ENCODE measurements around the gene ZNF638.
"Not testable (repeated sequence)": the region's sequence is repeated elsewhere in the genome, so short reads cannot be mapped to it uniquely, and the experiment has no call there.

ZNF638 gene

DNA sequence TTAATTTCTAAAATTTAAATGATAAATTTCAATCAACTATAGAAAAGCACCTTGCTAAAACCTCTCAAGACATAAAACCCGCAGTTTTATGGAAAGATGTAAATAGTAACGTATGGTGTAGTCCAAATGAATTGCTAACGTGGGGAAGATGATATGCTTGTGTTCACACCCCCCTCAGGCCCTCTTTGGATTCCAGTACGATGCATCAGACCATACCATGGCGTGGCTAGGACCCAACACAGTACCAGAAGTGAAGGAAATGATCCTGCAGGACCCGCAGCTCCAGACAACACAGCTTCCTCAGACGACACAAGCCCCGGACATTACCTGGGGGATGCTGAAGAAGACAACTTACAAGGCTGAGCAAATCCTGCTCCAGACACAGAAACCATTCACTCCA is 61.6 kb downstream of the ZNF638 start:
- DNase-seq (ENCODE audit: low read depth in 2 of 2): no peak

DNA sequence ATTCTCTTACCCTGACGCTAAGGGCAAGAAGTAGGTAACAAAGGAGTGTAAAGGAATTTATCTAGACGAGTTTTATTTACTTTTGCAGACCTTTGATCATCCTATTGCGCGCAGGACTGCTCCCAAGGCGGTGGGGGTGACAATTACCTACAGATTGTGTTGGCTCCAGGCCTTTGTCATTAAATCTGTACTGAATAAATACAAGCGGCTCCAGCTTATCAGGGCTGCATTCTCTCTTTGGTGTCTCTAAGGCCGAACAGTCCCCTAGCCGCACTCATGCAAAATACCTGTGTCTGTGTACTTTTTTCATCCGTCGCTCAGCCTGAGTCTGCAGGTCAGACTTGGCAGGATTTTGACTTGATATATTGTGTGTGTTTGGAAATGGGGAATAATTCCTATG is 63.9 kb downstream of the ZNF638 start:
- DNase-seq (ENCODE audit: low read depth in 2 of 2): no peak

DNA sequence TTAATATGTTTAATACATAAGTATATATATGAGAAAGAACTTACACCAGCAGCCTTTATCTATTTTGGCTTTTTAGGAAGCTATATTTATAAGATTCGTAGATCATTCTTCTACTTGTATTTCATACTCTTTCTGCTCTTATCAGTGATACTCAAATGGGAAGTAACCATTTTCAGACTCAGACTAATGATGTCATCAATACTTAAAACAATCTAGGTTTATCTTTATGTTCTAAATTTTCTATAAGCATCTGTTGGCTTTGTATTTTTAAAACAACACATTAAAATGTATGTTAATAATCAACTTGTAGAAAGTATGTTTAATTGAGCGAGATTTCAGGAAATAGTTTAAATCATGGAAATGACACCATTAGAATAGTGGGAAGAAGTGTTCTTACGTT is 70.8 kb downstream of the ZNF638 start:
- DNase-seq (ENCODE audit: low read depth in 2 of 2): no peak

DNA sequence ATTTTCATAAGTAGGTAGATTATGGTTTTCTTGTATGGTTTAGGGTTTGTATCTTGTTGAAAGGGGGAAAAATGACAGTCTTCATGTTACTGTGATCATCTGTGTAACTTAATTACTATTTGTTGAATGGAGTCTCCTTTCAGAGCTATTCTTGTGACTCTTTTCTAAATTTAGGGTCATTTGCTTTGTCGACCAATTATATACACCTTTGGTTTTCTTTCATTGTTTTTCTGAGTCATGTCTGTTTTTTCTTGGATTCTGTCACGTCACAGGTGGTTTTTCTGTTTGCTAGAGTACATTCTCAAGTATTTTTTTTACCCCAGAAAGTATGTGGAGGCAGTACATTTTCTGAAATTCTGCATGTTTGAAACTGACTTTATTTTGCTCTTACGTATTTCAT is 78.0 kb downstream of the ZNF638 start:
- DNase-seq (ENCODE audit: low read depth in 2 of 2): no peak

DNA sequence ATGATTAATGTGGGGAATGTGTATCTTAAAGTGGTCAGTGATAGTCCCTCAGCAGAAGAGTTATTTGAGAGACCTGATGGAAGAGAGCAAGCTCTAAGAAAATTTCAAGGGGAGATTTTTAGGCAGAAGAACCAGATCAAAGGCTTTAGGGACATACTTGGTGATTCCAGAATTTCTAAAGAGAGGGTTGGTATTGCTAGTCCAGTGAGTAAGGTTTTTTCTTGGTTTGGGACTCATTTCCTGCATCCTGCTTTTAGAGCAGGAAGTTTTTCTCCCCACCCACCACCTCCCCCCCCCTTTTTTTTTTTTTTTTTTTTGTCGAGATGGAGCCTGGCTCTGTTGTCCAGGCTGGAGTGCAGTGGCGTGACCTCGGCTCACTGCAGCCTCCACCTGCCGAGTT is 79.1 kb downstream of the ZNF638 start:
- DNase-seq (ENCODE audit: low read depth in 2 of 2): no peak

DNA sequence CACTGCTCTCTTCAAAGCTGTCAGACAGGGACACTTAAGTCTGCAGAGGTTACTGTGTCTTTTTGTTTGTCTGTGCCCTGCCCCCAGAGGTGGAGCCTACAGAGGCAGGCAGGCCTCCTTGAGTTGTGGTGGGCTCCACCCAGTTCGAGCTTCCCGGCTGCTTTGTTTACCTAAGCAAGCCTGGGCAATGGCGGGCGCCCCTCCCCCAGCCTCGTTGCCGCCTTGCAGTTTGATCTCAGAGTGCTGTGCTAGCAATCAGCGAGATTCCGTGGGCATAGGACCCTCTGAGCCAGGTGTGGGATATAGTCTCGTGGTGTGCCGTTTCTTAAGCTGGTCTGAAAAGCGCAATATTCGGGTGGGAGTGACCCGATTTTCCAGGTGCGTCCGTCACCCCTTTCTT is 85.3 kb downstream of the ZNF638 start:
- not testable (repeated sequence) for DNase-seq (ENCODE audit: low read depth in 2 of 2)

DNA sequence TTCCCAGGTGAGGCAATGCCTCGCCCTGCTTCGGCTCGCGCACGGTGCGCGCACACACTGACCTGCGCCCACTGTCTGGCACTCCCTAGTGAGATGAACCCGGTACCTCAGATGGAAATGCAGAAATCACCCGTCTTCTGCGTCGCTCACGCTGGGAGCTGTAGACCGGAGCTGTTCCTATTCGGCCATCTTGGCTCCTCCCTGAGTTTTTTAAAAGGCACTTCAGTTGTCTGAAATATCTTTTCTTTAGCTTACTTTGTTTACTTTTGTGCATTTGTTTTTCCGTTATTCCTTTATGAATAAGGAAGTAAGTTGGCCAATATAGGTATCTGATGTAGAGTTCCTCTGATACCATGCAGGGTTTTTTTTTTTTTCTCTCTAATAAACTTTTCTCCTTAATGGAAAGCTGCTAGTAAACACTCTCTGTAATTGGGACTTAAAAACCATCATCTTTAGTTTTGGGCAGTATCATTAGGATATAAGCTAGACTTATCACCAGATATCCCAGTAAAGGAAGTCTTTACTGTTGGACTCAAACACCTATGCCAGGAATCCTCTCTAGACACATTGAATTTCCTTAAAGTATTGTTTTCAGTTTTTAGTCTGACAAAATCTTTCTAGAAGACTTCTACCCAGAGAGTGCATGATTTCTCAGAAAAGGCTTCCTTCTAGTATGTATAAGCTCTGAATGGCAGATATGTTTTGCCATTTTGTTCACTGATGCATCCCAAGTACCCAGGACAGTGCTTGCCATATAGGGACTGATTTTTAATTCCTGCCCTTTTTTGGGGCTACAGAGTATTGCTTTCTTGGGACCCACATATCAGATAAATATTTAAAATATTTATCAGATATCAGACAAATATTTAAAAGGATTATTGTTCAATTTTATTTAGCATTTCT is 86.0 kb downstream of the ZNF638 start:
- DNase-seq (ENCODE audit: low read depth in 2 of 2): no peak

DNA sequence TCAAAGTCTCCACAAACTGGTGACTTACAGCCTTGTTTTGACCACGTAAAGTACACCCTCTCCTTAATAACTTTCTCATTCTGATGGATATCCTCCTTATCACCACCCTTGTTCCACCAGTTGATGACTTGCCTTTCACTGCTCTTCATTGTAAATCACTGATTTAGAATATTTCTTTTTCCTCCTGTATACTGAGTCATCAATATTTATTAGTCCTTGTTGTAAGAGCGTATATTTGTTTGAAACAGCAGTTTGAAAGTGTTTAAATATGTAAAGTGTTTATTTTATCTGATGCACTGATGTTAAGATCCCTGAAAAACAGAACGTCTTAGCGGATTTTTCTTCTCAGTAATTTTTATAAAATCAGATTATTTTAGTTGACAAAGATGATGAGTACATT is 87.6 kb downstream of the ZNF638 start:
- no peak for DNase-seq (ENCODE audit: low read depth in 2 of 2)

DNA sequence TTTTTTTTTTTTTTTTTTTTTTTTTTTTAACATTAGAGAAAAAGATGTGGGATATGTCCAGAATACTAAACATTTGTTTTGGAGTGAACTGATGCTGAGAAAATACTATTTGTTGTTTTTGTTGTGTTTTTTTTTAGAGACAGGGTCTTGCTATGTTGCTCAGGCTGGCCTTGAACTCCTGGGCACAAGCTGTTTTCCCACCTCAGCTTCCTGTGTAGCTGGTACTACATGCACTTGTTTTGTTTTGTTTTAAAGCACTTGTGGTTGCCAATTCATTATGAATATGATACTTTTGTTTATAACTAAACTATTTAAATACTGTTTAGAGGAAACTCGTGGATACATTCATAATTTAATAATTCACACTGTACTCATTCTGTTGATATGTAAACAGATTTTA is 88.4 kb downstream of the ZNF638 start:
- DNase-seq (ENCODE audit: low read depth in 2 of 2): no peak

DNA sequence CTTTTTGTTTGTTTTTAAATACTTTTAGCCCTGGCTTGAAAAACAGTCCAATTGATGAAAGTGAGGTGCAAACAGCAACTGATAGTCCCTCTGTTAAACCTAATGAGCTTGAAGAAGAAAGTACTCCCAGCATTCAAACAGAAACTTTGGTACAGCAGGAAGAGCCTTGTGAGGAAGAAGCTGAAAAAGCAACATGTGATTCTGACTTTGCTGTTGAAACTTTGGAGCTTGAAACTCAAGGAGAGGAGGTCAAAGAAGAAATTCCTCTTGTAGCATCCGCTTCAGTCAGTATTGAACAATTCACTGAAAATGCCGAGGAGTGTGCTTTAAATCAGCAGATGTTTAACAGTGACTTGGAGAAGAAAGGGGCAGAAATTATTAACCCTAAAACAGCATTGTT is 91.2 kb downstream of the ZNF638 start:
- no peak for DNase-seq (ENCODE audit: low read depth in 2 of 2)

DNA sequence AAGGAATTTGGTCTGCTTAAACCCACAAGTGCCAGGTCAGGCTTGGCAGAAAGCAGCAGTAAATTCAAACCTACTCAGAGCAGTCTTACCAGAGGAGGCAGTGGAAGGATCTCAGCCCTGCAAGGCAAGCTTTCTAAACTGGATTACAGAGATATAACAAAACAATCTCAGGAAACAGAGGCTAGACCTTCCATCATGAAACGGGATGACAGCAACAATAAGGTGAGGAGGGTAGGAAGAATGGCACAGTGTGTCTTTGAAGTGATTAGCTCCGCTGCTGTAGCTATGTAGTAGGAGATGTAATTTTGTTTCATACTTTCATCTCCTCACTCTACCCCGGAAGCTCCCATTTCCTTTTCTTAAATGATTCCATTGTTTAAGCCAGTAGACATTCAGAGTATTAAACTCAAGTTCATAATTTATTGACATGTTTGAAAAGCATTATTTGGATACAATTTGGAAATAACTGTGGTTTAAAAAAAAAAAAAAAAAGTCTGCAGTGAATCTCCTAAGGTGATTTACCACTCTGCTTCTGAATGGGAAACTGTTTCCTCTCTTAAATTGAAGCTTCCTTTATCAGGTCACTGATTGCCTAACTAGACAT is 92.3 kb downstream of the ZNF638 start:
- DNase-seq (ENCODE audit: low read depth in 2 of 2): no peak

DNA sequence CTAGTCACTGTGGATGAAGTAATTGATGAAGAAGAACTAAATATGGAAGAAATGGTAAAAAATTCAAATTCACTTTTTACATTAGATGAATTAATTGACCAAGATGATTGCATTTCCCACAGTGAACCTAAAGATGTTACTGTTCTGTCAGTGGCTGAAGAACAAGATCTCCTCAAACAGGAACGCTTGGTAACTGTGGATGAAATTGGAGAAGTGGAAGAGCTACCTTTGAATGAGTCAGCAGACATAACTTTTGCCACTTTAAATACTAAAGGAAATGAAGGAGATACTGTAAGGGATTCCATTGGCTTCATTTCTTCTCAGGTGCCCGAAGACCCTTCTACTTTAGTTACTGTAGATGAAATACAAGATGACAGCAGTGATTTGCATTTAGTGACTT is 95.1 kb downstream of the ZNF638 start:
- DNase-seq (ENCODE audit: low read depth in 2 of 2): no peak

DNA sequence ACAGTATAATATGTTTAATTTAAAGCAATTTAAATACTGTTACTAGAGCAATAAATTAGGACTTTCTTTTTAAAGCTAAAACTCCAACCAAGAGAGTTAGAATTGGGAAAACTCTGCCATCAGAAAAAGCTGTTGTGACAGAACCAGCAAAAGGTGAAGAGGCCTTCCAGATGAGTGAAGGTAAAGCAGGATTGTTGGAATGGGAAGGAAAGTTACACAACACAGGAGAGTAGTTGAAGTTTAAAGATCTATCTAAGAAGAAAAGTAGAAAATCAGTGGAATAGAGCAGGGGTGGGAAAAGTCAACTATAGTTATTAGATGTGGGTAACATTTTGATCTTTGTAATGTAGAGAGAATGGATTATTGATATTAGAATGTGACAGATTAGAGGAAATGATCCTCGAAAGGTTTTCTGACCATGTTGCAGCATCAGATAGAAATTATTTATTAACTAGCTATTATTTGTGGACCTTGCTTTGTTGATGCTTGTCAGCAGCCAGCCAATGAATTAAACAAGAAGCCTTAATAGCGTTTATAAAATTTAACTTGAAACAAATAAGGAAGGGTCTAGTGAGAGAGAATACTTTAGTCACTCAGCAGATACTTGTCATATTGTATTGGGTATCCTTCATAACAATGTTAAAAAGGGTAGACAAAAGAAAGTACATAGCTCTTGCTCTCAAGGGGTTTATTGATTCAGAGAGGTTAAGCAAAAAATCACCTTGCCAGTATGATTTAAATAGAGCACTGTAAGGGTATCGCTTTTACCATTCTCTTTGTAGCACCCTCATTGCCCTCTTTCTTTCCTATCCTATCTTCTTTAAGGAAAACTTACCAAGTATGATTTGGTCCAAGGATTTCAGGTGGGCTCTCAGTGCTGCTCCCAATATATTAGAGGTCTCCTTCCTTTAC is 97.1 kb downstream of the ZNF638 start:
- no peak for DNase-seq (ENCODE audit: low read depth in 2 of 2)

DNA sequence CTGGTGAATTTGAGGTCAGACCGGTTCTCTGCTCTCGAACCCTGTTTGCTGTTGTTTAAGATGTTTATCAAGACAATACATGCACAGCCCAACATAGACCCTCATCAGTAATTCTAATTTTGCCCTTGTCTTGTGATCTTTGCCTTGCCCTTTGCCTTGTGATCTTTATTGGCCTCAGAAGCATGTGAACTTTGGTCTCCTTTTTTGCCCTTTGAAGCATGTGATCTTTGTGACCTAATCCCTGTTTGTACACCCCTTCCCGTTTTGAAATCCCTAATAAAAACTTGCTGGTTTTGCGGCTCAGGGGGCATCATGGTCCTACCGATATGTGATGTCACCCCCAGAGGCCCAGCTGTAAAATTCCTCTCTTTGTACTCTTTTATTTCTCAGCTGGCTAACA is 113.6 kb downstream of the ZNF638 start:
- DNase-seq (ENCODE audit: low read depth in 2 of 2): not testable (repeated sequence)

DNA sequence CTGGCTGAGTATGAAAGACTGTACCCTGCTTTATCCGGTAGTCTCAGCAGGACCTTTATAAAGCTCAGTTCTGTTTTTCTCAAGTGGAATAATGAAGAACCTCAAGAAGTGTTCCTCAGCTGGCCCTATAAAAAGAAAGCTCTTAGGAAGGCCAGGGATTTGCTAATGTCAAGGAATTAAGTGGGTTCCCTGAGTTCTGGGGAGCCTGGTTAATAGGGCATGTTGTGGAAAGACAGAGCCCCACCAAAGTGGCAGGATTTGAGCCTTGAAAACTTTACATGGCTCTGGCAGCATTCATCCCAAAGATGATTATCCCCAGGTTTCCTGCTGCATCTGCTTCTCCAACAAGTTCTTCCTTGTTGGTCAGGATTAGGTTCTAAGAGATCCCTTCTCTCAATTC is 114.9 kb downstream of the ZNF638 start:
- DNase-seq (ENCODE audit: low read depth in 2 of 2): no peak

DNA sequence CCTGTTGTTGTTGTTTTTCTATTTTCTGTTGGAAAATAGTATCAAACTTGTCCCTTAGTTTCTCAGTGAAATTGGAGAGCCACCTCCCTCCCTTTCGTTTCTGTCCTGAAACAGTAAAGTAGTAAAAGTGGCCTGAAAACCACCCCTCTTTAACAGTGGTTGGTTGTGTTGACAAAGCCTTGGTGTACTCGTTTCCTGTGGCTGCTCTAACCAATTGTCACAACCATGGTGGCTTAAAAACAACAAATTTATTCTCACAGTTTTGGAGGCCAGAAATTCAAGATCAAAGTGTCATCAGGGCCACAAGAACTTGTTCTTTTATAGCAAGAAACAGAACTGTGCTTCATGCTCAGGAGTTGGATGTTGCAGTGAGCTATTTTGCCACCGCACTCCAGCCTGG is 117.8 kb downstream of the ZNF638 start:
- no peak for DNase-seq (ENCODE audit: low read depth in 2 of 2)

DNA sequence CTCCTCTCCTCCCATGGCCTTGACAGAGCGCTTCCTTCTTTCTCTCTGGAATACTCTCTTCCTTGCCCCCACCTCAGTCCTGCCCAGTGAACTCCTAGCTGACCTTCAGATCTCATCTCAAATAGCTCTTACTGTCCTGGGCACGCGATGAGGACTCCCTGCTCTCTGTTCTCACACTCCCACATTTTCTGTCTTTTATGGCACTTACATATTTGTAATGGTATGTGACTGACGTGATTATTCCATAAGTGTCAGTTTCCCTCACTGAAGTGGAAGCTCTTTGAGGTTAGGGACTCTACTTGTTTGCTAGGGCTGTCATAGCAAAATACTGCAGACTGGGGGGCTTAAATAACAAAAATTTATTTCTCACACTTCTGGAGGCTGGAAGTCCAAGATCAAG is 120.1 kb downstream of the ZNF638 start:
- DNase-seq (ENCODE audit: low read depth in 2 of 2): no peak

DNA sequence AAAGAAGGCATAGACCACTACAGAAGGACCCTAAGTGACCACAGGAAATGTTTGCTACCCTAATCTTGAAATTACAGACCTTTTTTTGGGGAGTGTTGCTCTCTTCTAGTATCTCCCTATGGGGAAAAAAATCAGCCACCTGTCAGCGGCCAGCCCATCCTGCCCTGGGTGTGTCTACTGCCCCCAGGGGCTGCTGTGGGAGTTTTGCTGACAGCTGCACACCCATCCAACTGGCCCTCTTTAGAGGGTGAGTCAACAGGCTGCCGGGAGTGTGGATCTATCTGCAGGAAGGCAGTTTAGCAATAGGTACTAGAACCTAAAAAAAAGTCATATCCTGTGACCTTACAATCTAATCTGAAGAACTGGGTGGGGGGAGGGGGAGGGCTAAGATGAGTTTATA is 121.0 kb downstream of the ZNF638 start:
- DNase-seq (ENCODE audit: low read depth in 2 of 2): no peak

DNA sequence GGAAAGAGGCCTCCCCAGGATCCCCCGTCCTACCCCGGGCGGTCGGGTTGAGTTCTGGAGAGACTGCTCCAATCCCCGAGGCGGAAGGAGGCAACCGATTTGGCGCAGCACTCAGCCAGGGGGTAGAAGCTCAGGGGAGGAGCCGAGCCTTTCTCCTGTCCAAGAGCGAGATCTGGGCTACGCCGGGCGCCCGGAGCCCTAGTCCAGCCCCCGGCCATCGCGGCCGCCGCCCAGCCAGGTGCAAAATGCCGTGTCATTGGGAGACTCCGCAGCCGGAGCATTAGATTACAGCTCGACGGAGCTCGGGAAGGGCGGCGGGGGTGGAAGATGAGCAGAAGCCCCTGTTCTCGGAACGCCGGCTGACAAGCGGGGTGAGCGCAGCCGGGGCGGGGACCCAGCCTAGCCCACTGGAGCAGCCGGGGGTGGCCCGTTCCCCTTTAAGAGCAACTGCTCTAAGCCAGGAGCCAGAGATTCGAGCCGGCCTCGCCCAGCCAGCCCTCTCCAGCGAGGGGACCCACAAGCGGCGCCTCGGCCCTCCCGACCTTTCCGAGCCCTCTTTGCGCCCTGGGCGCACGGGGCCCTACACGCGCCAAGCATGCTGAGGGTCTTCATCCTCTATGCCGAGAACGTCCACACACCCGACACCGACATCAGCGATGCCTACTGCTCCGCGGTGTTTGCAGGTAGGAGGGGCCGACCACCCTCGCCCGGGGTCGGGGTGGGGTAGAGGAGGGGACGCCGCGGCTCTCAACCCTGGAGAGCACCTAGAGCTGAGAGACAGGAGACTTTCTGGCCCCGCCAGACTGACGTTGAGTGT is 122.0 kb downstream of the ZNF638 start, which contains the start of gene DYSF:
DYSF (plus strand) TSS at position 158 of the 817 bp plus-strand sequence.
- DNase-seq (ENCODE audit: low read depth in 2 of 2): no peak

DNA sequence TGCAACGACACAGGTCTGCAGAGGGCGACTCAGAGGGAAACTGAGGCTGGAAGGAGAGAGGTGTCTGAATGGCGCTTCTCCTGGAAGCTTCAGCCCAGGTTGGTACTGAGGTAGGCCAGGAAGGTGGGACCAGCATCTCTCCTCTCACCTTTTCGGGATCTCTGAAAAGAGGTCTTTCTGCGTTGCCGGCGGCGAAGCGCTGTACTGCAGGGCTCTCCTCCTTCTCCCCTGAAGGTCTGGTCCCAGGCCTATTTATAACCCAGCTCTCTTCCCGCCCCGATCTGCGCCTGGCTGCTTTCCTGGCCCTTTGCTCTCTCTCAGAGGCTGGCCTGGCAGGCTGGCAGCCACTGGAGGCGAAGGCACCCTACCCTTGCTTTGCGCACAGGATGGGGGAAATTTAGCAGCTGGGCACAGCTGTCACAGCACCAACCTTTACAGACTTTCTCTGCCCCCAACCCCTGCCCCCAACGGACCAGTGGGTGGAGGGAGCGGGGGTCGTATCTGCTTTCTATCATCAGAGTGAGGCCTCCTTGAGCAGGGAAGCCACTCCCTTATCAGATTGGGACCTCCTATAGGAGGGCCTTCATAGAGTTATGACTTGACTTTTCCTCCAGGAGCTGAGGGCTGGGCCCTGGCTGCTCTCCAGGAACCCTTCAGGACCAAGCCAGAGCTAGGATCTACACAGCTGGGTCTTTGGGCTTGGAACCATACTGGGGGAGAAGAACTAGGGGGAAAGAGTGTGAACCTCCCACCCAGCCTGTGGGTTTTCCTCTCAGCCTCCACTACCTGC is 122.8 kb downstream of the ZNF638 start:
- no peak for DNase-seq (ENCODE audit: low read depth in 2 of 2)
